Measurements from ENCODE around the gene DLG2.

DNA sequence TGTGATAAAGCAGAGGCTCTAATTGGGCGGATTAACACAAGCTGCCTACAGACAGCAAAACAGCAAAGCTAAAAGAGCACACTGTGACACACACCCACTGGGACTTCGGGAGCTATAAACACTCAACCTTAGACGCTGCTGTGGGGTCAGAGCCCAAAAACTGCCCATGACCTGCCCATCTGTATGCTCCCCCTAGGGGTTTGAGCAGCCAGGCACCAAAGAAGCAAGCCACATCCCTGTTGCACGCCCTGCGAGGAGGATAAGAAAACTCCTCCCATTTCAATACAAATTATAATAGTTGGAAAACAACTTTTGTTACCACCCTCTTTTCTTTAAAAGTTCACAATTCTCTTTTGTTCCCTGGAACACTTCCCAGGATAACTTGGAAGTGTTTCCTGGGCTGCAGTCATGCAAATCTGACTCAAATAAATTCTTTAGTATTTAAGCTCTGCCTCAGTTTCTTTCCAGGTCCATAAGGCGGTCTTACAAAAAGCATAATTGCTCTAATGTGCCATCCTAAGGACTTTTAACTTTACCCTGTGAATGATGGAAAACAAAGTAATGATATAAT lies 86.4 kb downstream of the DLG2 start:
- TF ChIP-seq CTCF (IDR thresholded peaks at IDR 0.05): no peak
- no peak for TF ChIP-seq POLR2A (IDR thresholded peaks at IDR 0.05)

All from uterus (tissue), 2 donors.